Measurements from ENCODE around the gene NANOGP8. TPM values are rescaled to one million over a fixed set of nuclear protein-coding genes. Genes with fewer than 3 reads are reported as not detected.
"Not testable (repeated sequence)": the region's sequence is repeated elsewhere in the genome, so short reads cannot be mapped to it uniquely, and the experiment has no call there.

Gene NANOGP8
- polyA plus RNA-seq, 1 donor (not counting 4 experiments of a cell fraction or from before 2014, with no cell fraction given) = not detected

GRCh38 chr15:35088329-35088728, 3.2 kb upstream of the NANOGP8 start:
- H3K9me3 ChIP-seq (ENCODE audit: control insufficient read depth, low read depth, low read length) = no peaks in the 10 kb centered on the region
- H3K27me3 ChIP-seq (ENCODE audit: control insufficient read depth, extremely low read depth, insufficient read depth, low read length) = no peaks in the 10 kb centered on the region
- DNase-seq (ENCODE audit: low read depth, low spot score) (no peak), FAIRE-seq (no peak)
- no peak overlapping the region for H3K27ac ChIP-seq (ENCODE audit: control insufficient read depth, insufficient read depth, low read length)
- H4K20me1 ChIP-seq (ENCODE audit: control insufficient read depth, extremely low read depth, insufficient read depth, low read length) = no peaks in the 10 kb centered on the region
- H3K4me3 ChIP-seq (ENCODE audit: control insufficient read depth in 2 of 3, extremely low read depth in 1 of 3, insufficient read depth in 2 of 3, low read depth in 1 of 3, low read length in 3 of 3) = no peak overlapping the region
- H3K4me1 ChIP-seq (ENCODE audit: control insufficient read depth, extremely low read depth, insufficient read depth, low read length) = no peaks in the 10 kb centered on the region
- no peak overlapping the region for H2AFZ ChIP-seq (ENCODE audit: control insufficient read depth, low read length)
- no peaks in the 10 kb centered on the region for H3K36me3 ChIP-seq (ENCODE audit: control insufficient read depth in 2 of 2, extremely low read depth in 1 of 2, insufficient read depth in 2 of 2, low read length in 2 of 2)
- H3K9ac ChIP-seq (ENCODE audit: control insufficient read depth, extremely low read depth, insufficient read depth, low read length) = no peak overlapping the region
- H3K4me2 ChIP-seq (ENCODE audit: control insufficient read depth, extremely low read depth, insufficient read depth, low read depth, low read length) = no peak overlapping the region
- H3K9me1 ChIP-seq (ENCODE audit: control insufficient read depth, extremely low read depth, insufficient read depth, low read length) = no peaks in the 10 kb centered on the region
- dilution Hi-C loops (cut with MboI; ENCODE audit: extremely low pct_ligation_motif_present, low sequenced_read_pairs) = no loop called here
- TF ChIP-seq EZH2 (IDR thresholded peaks at IDR 0.05; ENCODE audit: low read length) (no peak), CTCF (optimal IDR thresholded peaks at IDR 0.05 in 1 of 3, IDR thresholded peaks at IDR 0.05 in 1 of 3, conservative IDR thresholded peaks at IDR 0.05 in 1 of 3; ENCODE audit: extremely low read depth in 1 of 3, insufficient read depth in 2 of 3, low read length in 3 of 3) (no peak)
- no peaks in the 10 kb centered on the region for H3K79me2 ChIP-seq (ENCODE audit: control insufficient read depth, insufficient read depth, low read length)

GRCh38 chr15:35087759-35088158, 2.7 kb upstream of the NANOGP8 start:
- Histone ChIP-seq H3K9ac (ENCODE audit: control insufficient read depth, extremely low read depth, insufficient read depth, low read length) (no peak overlapping the region), H3K9me3 (ENCODE audit: control insufficient read depth, low read depth, low read length) (no peaks in the 10 kb centered on the region), H3K9me1 (ENCODE audit: control insufficient read depth, extremely low read depth, insufficient read depth, low read length) (no peaks in the 10 kb centered on the region), H3K36me3 (ENCODE audit: control insufficient read depth in 2 of 2, extremely low read depth in 1 of 2, insufficient read depth in 2 of 2, low read length in 2 of 2) (no peaks in the 10 kb centered on the region), H4K20me1 (ENCODE audit: control insufficient read depth, extremely low read depth, insufficient read depth, low read length) (no peaks in the 10 kb centered on the region), H3K27me3 (ENCODE audit: control insufficient read depth, extremely low read depth, insufficient read depth, low read length) (no peaks in the 10 kb centered on the region), H3K27ac (ENCODE audit: control insufficient read depth, insufficient read depth, low read length) (no peak overlapping the region), H3K4me2 (ENCODE audit: control insufficient read depth, extremely low read depth, insufficient read depth, low read depth, low read length) (no peak overlapping the region), H2AFZ (ENCODE audit: control insufficient read depth, low read length) (no peak overlapping the region), H3K4me1 (ENCODE audit: control insufficient read depth, extremely low read depth, insufficient read depth, low read length) (no peaks in the 10 kb centered on the region), H3K79me2 (ENCODE audit: control insufficient read depth, insufficient read depth, low read length) (no peaks in the 10 kb centered on the region), H3K4me3 (ENCODE audit: control insufficient read depth in 2 of 3, extremely low read depth in 1 of 3, insufficient read depth in 2 of 3, low read depth in 1 of 3, low read length in 3 of 3) (no peak overlapping the region)
- FAIRE-seq (no peak), DNase-seq (ENCODE audit: low read depth, low spot score) (no peak)
- dilution Hi-C loops (cut with MboI; ENCODE audit: extremely low pct_ligation_motif_present, low sequenced_read_pairs) = no loop called here
- TF ChIP-seq EZH2 (IDR thresholded peaks at IDR 0.05; ENCODE audit: low read length) (no peak), CTCF (optimal IDR thresholded peaks at IDR 0.05 in 1 of 3, IDR thresholded peaks at IDR 0.05 in 1 of 3, conservative IDR thresholded peaks at IDR 0.05 in 1 of 3; ENCODE audit: extremely low read depth in 1 of 3, insufficient read depth in 2 of 3, low read length in 3 of 3) (no peak)

GRCh38 chr15:35082371-35083348, 2.4 kb downstream of the NANOGP8 start:
- H4K20me1 ChIP-seq (ENCODE audit: control insufficient read depth, extremely low read depth, insufficient read depth, low read length); H3K4me3 ChIP-seq (ENCODE audit: control insufficient read depth in 2 of 3, extremely low read depth in 1 of 3, insufficient read depth in 2 of 3, low read depth in 1 of 3, low read length in 3 of 3); H3K36me3 ChIP-seq (ENCODE audit: control insufficient read depth in 2 of 2, extremely low read depth in 1 of 2, insufficient read depth in 2 of 2, low read length in 2 of 2); H2AFZ ChIP-seq (ENCODE audit: control insufficient read depth, low read length); H3K9me1 ChIP-seq (ENCODE audit: control insufficient read depth, extremely low read depth, insufficient read depth, low read length); FAIRE-seq; H3K27me3 ChIP-seq (ENCODE audit: control insufficient read depth, extremely low read depth, insufficient read depth, low read length); H3K9ac ChIP-seq (ENCODE audit: control insufficient read depth, extremely low read depth, insufficient read depth, low read length); H3K79me2 ChIP-seq (ENCODE audit: control insufficient read depth, insufficient read depth, low read length); H3K9me3 ChIP-seq (ENCODE audit: control insufficient read depth, low read depth, low read length); H3K4me2 ChIP-seq (ENCODE audit: control insufficient read depth, extremely low read depth, insufficient read depth, low read depth, low read length); dilution Hi-C loops (cut with MboI; ENCODE audit: extremely low pct_ligation_motif_present, low sequenced_read_pairs); H3K4me1 ChIP-seq (ENCODE audit: control insufficient read depth, extremely low read depth, insufficient read depth, low read length); H3K27ac ChIP-seq (ENCODE audit: control insufficient read depth, insufficient read depth, low read length); DNase-seq (ENCODE audit: low read depth, low spot score): not testable (repeated sequence)

All from keratinocyte (primary cell).